H1 (cell line): Measurements from ENCODE around the gene DLL1.

Source experiments
- BRCA1 ChIP-seq: IDR thresholded peaks from 2 replicates; pipeline ENCODE4 v1.6.1; 2012; ENCODE audit warnings: low read depth, low read length, improper control_type of control experiment
- CTCF ChIP-seq, 3 experiments: IDR thresholded peaks; 1 replicate in 2 of 3; 2 replicates in 1 of 3; pipeline versions ENCODE4 v1.5.1 to v1.6.1; 2011; ENCODE audit warnings: low read length in 3 of 3, mild to moderate bottlenecking in 3 of 3, inconsistent platforms in 2 of 3, low read depth in 1 of 3, moderate library complexity in 1 of 3; ENCODE audit not compliant: insufficient read depth in 1 of 3; ENCODE audit errors: control extremely low read depth in 1 of 3
- EGR1 ChIP-seq: IDR thresholded peaks from 2 replicates; pipeline ENCODE4 v1.6.1; 2011; ENCODE audit warnings: low read depth, low read length, borderline replicate concordance
- EP300 ChIP-seq, 2 experiments: IDR thresholded peaks; 1 replicate in 1 of 2; 2 replicates in 1 of 2; pipeline ENCODE4 v1.6.1; 2011 to 2012; ENCODE audit warnings: low read depth in 2 of 2, low read length in 2 of 2, mild to moderate bottlenecking in 2 of 2, borderline replicate concordance in 1 of 2, inconsistent platforms in 1 of 2, moderate library complexity in 1 of 2
- MAX ChIP-seq: IDR thresholded peaks from 2 replicates; pipeline ENCODE4 v1.6.1; 2012; ENCODE audit warnings: inconsistent platforms
- POLR2A ChIP-seq, 2 experiments: IDR thresholded peaks; 1 replicate in 1 of 2; 2 replicates in 1 of 2; pipeline ENCODE4 v1.6.1; 2011; ENCODE audit warnings: low read depth in 2 of 2, low read length in 2 of 2, mild to moderate bottlenecking in 2 of 2; ENCODE audit errors: control extremely low read depth in 1 of 2
- POLR2AphosphoS5 ChIP-seq: IDR thresholded peaks from 2 replicates; pipeline ENCODE4 v1.6.1; 2011; ENCODE audit warnings: low read depth, low read length
- RAD21 ChIP-seq, 2 experiments: IDR thresholded peaks in 1 of 2; conservative IDR thresholded peaks in 1 of 2; 2 replicates each; pipeline ENCODE4 v1.6.1; 2011; ENCODE audit warnings: low read depth in 2 of 2, low read length in 2 of 2, improper control_type of control experiment in 1 of 2, inconsistent platforms in 1 of 2, mild to moderate bottlenecking in 1 of 2, moderate library complexity in 1 of 2
- SIN3A ChIP-seq, 2 experiments: IDR thresholded peaks in 1 of 2; conservative IDR thresholded peaks in 1 of 2; 2 replicates each; pipeline ENCODE4 v1.6.1; 2011 to 2012; ENCODE audit warnings: low read length in 2 of 2, improper control_type of control experiment in 1 of 2, low read depth in 1 of 2, mild to moderate bottlenecking in 1 of 2
- TBP ChIP-seq: IDR thresholded peaks from 2 replicates; pipeline ENCODE4 v1.6.1; 2011; ENCODE audit warnings: low read depth, low read length, improper control_type of control experiment
- TEAD4 ChIP-seq: IDR thresholded peaks from 2 replicates; pipeline ENCODE4 v1.6.1; 2012; ENCODE audit warnings: low read depth, low read length, inconsistent platforms, mixed read lengths
- USF2 ChIP-seq: IDR thresholded peaks from 2 replicates; pipeline ENCODE4 v1.6.1; 2011; ENCODE audit warnings: low read length, improper control_type of control experiment

GRCh38 chr6:170249817-170250216 is 41.1 kb downstream of the DLL1 start:
- TF ChIP-seq POLR2A (IDR thresholded peaks at IDR 0.05; ENCODE audit: control extremely low read depth in 1 of 2, low read depth in 2 of 2, low read length in 2 of 2) (no peak), RAD21 (IDR thresholded peaks at IDR 0.05 in 1 of 2, conservative IDR thresholded peaks at IDR 0.05 in 1 of 2; ENCODE audit: low read depth in 2 of 2, low read length in 2 of 2) (no peak), CTCF (IDR thresholded peaks at IDR 0.05; ENCODE audit: control extremely low read depth in 1 of 3, insufficient read depth in 1 of 3, low read depth in 1 of 3, low read length in 3 of 3) (no peak), SIN3A (conservative IDR thresholded peaks at IDR 0.05 in 1 of 2, IDR thresholded peaks at IDR 0.05 in 1 of 2; ENCODE audit: low read depth in 1 of 2, low read length in 2 of 2) (no peak), EGR1 (no peak), USF2 (no peak), MAX (no peak), POLR2AphosphoS5 (no peak), BRCA1 (no peak), TEAD4 (no peak), TBP (no peak), EP300 (IDR thresholded peaks at IDR 0.05; ENCODE audit: borderline replicate concordance in 1 of 2, low read depth in 2 of 2, low read length in 2 of 2) (no peak)
